NCI-H1105 (cell line): ENCODE measurements around the gene KLHL29.

Source experiments
- DNase-seq: peaks from one replicate; lab custom pipeline; 2025; lab: John Stamatoyannopoulos, UW

KLHL29 gene

GRCh38 chr2:23531280-23531679 is 146.3 kb downstream of the KLHL29 start:
- DNase-seq: no peak

- no peak for DNase-seq
Measured at GRCh38 chr2:23531881-23532280, 146.9 kb downstream of the KLHL29 start.

GRCh38 chr2:23532391-23533337 is 147.7 kb downstream of the KLHL29 start:
- peak; percentile 83 for DNase-seq

GRCh38 chr2:23533338-23533695 is 148.3 kb downstream of the KLHL29 start:
- peak; percentile 26 for DNase-seq

- DNase-seq: no peak
Measured at GRCh38 chr2:23534771-23535170, 149.8 kb downstream of the KLHL29 start.

GRCh38 chr2:23536326-23536725 is 151.3 kb downstream of the KLHL29 start:
- DNase-seq: peak; percentile 71

- no peak for DNase-seq
Measured at GRCh38 chr2:23537991-23538390, 153.0 kb downstream of the KLHL29 start.

GRCh38 chr2:23538566-23538965 is 153.6 kb downstream of the KLHL29 start:
- DNase-seq: no peak

- no peak for DNase-seq
Measured at GRCh38 chr2:23540804-23541360, 155.9 kb downstream of the KLHL29 start.

GRCh38 chr2:23541503-23542229 is 156.7 kb downstream of the KLHL29 start:
- DNase-seq: peak; percentile 53

GRCh38 chr2:23542230-23542789 is 157.3 kb downstream of the KLHL29 start:
- no peak for DNase-seq

- no peak for DNase-seq
Measured at GRCh38 chr2:23543302-23543701, 158.3 kb downstream of the KLHL29 start.

- no peak for DNase-seq
Measured at GRCh38 chr2:23543728-23544127, 158.7 kb downstream of the KLHL29 start.

GRCh38 chr2:23544589-23545295 is 159.8 kb downstream of the KLHL29 start:
- no peak for DNase-seq

- no peak for DNase-seq
Measured at GRCh38 chr2:23545396-23545795, 160.4 kb downstream of the KLHL29 start.

- no peak for DNase-seq
Measured at GRCh38 chr2:23545811-23546210, 160.8 kb downstream of the KLHL29 start.

GRCh38 chr2:23546913-23547312 is 161.9 kb downstream of the KLHL29 start:
- no peak for DNase-seq

GRCh38 chr2:23547725-23548124 is 162.7 kb downstream of the KLHL29 start:
- no peak for DNase-seq

GRCh38 chr2:23548143-23548769 is 163.3 kb downstream of the KLHL29 start:
- DNase-seq: no peak

- no peak for DNase-seq
Measured at GRCh38 chr2:23549051-23549450, 164.1 kb downstream of the KLHL29 start.

GRCh38 chr2:23549821-23550530 is 165.0 kb downstream of the KLHL29 start:
- no peak for DNase-seq
